K562 (cell line): ENCODE measurements around the gene GRB14. TPM values are rescaled to one million over a fixed set of nuclear protein-coding genes. Genes with fewer than 3 reads are reported as not detected.
A peak's percentile ranks its signal among the peaks of the same experiment; 100 is the strongest.

Experiments used
- ATAC-seq: fragments of 200-7000 bp; cut with Tn5 transposase; 3 replicates; pipeline ENCODE4 v1.9.1; 2020; ENCODE audit warnings: moderate library complexity
- BruUV-seq: library from RNA; stranded (reverse); fragments of 400-500 nt; replicated peaks from 2 replicates; lab custom pipeline; 2021; lab: Mats Ljungman, UMichigan
- CTCF ChIA-PET: fragments of 300-600 bp; formaldehyde crosslinking; extraction: SDS; loops from one replicate; lab custom pipeline; 2021; ENCODE audit warnings: low intra/inter-chr PET ratio; lab: Yijun Ruan, JAX
- POLR2A ChIA-PET: fragments of 300-600, 350-650 bp; sonication (Branson Sonifier 250); formaldehyde crosslinking; extraction: SDS; loops from one replicate; lab custom pipeline; 2021; ENCODE audit warnings: antibody characterized with exemption, inconsistent platforms; lab: Yijun Ruan, JAX
- DNase-seq, 4 experiments: peaks; one replicate each; pipeline versions ENCODE4 v3.0.0 to v3.0.0-alpha.2; 2011 to 2018; ENCODE audit warnings: low spot score in 3 of 4, mixed read lengths in 3 of 4; ENCODE audit errors: extremely low read depth in 1 of 4
- FAIRE-seq: peaks from 2 replicates; lab custom pipeline; 2011; peaks lifted over from hg19 to GRCh38; lab: Jason Lieb, UNC
- H2AFZ ChIP-seq: 2 replicates; pipeline ENCODE4 v1.6.0; 2011; ENCODE audit warnings: low read depth, low read length, control low read depth, inconsistent platforms
- H3K27ac ChIP-seq: fragments of 200-600 bp; 3 replicates; pipeline ENCODE4 v1.8.0; 2011; ENCODE audit warnings: low read depth, mild to moderate bottlenecking, control low read depth, inconsistent platforms, low read length, moderate library complexity, mixed read lengths; ENCODE audit errors: extremely low read depth
- H3K27me3 ChIP-seq, 2 experiments: fragments of 300-600 bp in 1 of 2; 2 replicates in 1 of 2; 3 replicates in 1 of 2; pipeline versions ENCODE4 v1.6.0 to v1.8.0; 2011; ENCODE audit warnings: inconsistent platforms in 2 of 2, low read length in 2 of 2, mild to moderate bottlenecking in 1 of 2, mixed read lengths in 1 of 2, moderate library complexity in 1 of 2; ENCODE audit not compliant: control insufficient read depth in 2 of 2, insufficient read depth in 2 of 2
- H3K36me3 ChIP-seq: fragments of 300-600 bp; 3 replicates; pipeline ENCODE4 v1.8.0; 2011; ENCODE audit warnings: mild to moderate bottlenecking, low read length, inconsistent platforms; ENCODE audit not compliant: control insufficient read depth, insufficient read depth
- H3K4me1 ChIP-seq, 2 experiments: fragments of 200-600 bp in 1 of 2; replicated peaks in 1 of 2; 2 replicates in 1 of 2; 3 replicates in 1 of 2; pipeline versions ENCODE4 v1.5.1 to v1.8.0; 2011; ENCODE audit warnings: inconsistent platforms in 2 of 2, low read length in 2 of 2, mild to moderate bottlenecking in 1 of 2, mixed read lengths in 1 of 2, moderate library complexity in 1 of 2; ENCODE audit not compliant: control insufficient read depth in 2 of 2, insufficient read depth in 2 of 2
- H3K4me2 ChIP-seq: 2 replicates; pipeline ENCODE4 v1.6.1; 2011; ENCODE audit warnings: low read length, control low read depth, inconsistent platforms, mixed read lengths; ENCODE audit not compliant: insufficient read depth
- H3K4me3 ChIP-seq: fragments of 200-600 bp; sonication (generic), shearing (Covaris generic); 2 replicates; pipeline ENCODE4 v1.5.1; 2016; ENCODE audit warnings: control low read depth, inconsistent platforms
- H3K79me2 ChIP-seq: fragments of 200-600 bp; 3 replicates; pipeline ENCODE4 v1.8.0; 2011; ENCODE audit warnings: low read length, inconsistent platforms; ENCODE audit not compliant: control insufficient read depth, insufficient read depth
- H3K9ac ChIP-seq, 2 experiments: 2 replicates each; pipeline versions ENCODE4 v1.6.0 to v1.6.1; 2011; ENCODE audit warnings: low read depth in 2 of 2, low read length in 2 of 2, control low read depth in 1 of 2, inconsistent platforms in 1 of 2, mild to moderate bottlenecking in 1 of 2, mixed read lengths in 1 of 2; ENCODE audit not compliant: insufficient read depth in 1 of 2
- H3K9me1 ChIP-seq: one replicate; pipeline ENCODE4 v1.6.0; 2011; ENCODE audit warnings: inconsistent platforms, mild to moderate bottlenecking, low read length, moderate library complexity; ENCODE audit not compliant: control insufficient read depth, insufficient read depth
- H3K9me3 ChIP-seq: replicated peaks from 2 replicates; pipeline ENCODE4 v1.5.1; 2011; ENCODE audit warnings: low read depth, low read length, inconsistent platforms; ENCODE audit not compliant: control insufficient read depth, insufficient read depth
- H4K20me1 ChIP-seq: replicated peaks from 2 replicates; pipeline ENCODE4 v1.6.1; 2011; ENCODE audit warnings: low read length, inconsistent platforms, mixed read lengths; ENCODE audit not compliant: control insufficient read depth, insufficient read depth
- ZBTB11 ChIP-seq, 3 experiments: fragments of 200-800 bp in 1 of 3; fragments of 250-450 bp in 1 of 3; fragments of 450-650 bp in 1 of 3; sonication (Bioruptor Pico) in 1 of 3; sonication (Bioruptor generic) in 1 of 3; formaldehyde crosslinking in 1 of 3; IDR thresholded peaks; 2 replicates each; pipeline versions ENCODE4 v1.6.1 to v1.8.0; 2016 to 2022; ENCODE audit warnings: mild to moderate bottlenecking in 2 of 3, missing genetic modification characterization in 2 of 3, missing compliant biosample characterization in 1 of 3, moderate library complexity in 1 of 3
- ZNF232 ChIP-seq: sonication (generic); formaldehyde crosslinking; IDR thresholded peaks from 2 replicates; pipeline ENCODE4 v1.8.0; 2022; ENCODE audit warnings: mild to moderate bottlenecking, missing genetic modification reagents
- WGBS: fragments of 100-300 bp; shearing (Covaris generic); methylation state at CpG from one replicate; pipeline ENCODE4 v1.1.6; 2016; ENCODE audit warnings: low coverage, mixed read lengths; ENCODE audit not compliant: insufficient coverage; ENCODE audit errors: missing lambda C conversion rate; 5-methylcytosine and 5-hydroxymethylcytosine counted together
- in situ Hi-C: fragments of 300-500 bp; cut with MboI; formaldehyde crosslinking; loops from 4 replicates; pipeline ENCODE4 v1.15.0; 2018; ENCODE audit warnings: inconsistent platforms, mixed read lengths
- intact Hi-C: fragments of 100-400 bp; cut with micrococcal nuclease; formaldehyde crosslinking; loops from 2 replicates; pipeline ENCODE4 v1.14.2; 2022
- polyA plus RNA-seq, 8 experiments: library from polyadenylated mRNA; depleted of rRNA in 4 of 8; stranded (reverse) in 5 of 8; unstranded in 3 of 8; fragments of >200 nt; fragmentation: Nextera tagmentation in 2 of 8; fragmentation: Illumina TruSeq in 1 of 8; extraction: Ambion mirVana in 2 of 8; extraction: Trizol in 1 of 8; gene quantifications; 2 replicates each; pipeline versions ENCODE4 v1.2.1 to v1.2.3, GENCODE V29; 2011 to 2014; ENCODE audit warnings: inconsistent platforms in 1 of 8, missing spikeins in 1 of 8
- total RNA-seq, 7 experiments: library from RNA; depleted of rRNA in 6 of 7; stranded (reverse); fragments of >200 nt in 6 of 7; fragmentation: Illumina TruSeq in 2 of 7; extraction: Trizol in 2 of 7; gene quantifications; 2 replicates each; pipeline versions ENCODE4 v1.2.1 to v1.2.3, GENCODE V29; 2011 to 2021; ENCODE audit warnings: low replicate concordance in 1 of 7

Gene GRB14
- total and polyA plus RNA-seq, 9 of the 15 experiments (the other 6 are each of a cell fraction or from before 2014, with no cell fraction given), result not detected

- no peak for FAIRE-seq
- H3K9me1 ChIP-seq, result no peaks in the 10 kb centered on the region
- no peak for ATAC-seq
- in situ Hi-C loops, result no loop called here
- H2AFZ ChIP-seq, result no peak overlapping the region
- TF ChIP-seq ZBTB11 (CRISPR knock-in tag; IDR thresholded peaks at IDR 0.05) (peak in 1 of 3 experiments; percentile 21; a peak in 1 of 6 replicates), ZNF232 (CRISPR knock-in tag) (no peak)
- no peaks in the 10 kb centered on the region for H3K27me3 ChIP-seq
- no peak overlapping the region for H3K4me3 ChIP-seq
- CTCF ChIA-PET, result no interaction called here
- 0% methylated on average over 3 of the region's 3 CpGs for WGBS
- H3K4me1 ChIP-seq, result no peaks in the 10 kb centered on the region
- POLR2A ChIA-PET, result no interaction called here
- BruUV-seq, result no TSS peak
- DNase-seq, result no peak
- H3K79me2 ChIP-seq, result no peaks in the 10 kb centered on the region
- no peaks in the 10 kb centered on the region for H4K20me1 ChIP-seq
- intact Hi-C loops, result no loop called here
- no peaks in the 10 kb centered on the region for H3K36me3 ChIP-seq
- no peak overlapping the region for H3K4me2 ChIP-seq
- no peak overlapping the region for H3K9ac ChIP-seq
- no peak overlapping the region for H3K27ac ChIP-seq
- H3K9me3 ChIP-seq, result no peaks in the 10 kb centered on the region
These were observed 98.7 kb downstream of the GRB14 start for GRCh38 chr2:164522561-164522981.
